SU-DHL-6 (cell line): ENCODE results near the gene ATG14.
A peak's percentile ranks its signal among the peaks of the same experiment; 100 is the strongest.

Experiments
- CTCF ChIP-seq: fragments of 200-600 bp; sonication (generic); IDR thresholded peaks from one replicate; pipeline ENCODE4 v1.5.1; 2017; ENCODE audit warnings: antibody characterized with exemption, mild to moderate bottlenecking, low read length, moderate library complexity; ENCODE audit not compliant: insufficient read depth, poor library complexity, severe bottlenecking
- EZH2phosphoT487 ChIP-seq: fragments of 200-600 bp; sonication (generic), shearing (Covaris generic); conservative IDR thresholded peaks from 2 replicates; pipeline ENCODE4 v1.6.1; 2018; ENCODE audit warnings: mild to moderate bottlenecking, antibody characterized with exemption, low read length, moderate library complexity, mixed read lengths

GRCh38 chr14:55446127-55446736 lies 34.6 kb upstream of the ATG14 start:
- TF ChIP-seq CTCF (peak; percentile 79), EZH2phosphoT487 (no peak)
